Fibroblast of skin of left biceps (primary cell): ENCODE measurements around the gene SLC22A15.
A peak's percentile ranks its signal among the peaks of the same experiment; 100 is the strongest.
"Not testable (repeated sequence)": the region's sequence is repeated elsewhere in the genome, so short reads cannot be mapped to it uniquely, and the experiment has no call there.

ENCODE experiments used
- DNase-seq, 2 experiments: peaks; one replicate each; pipeline ENCODE4 v3.0.0-alpha.2; 2013; ENCODE audit warnings: low read depth in 2 of 2

Gene SLC22A15

GRCh38 chr1:115980998-115981993, 5.0 kb downstream of the SLC22A15 start:
- no peak for DNase-seq

- DNase-seq: no peak
These were observed 6.1 kb downstream of the SLC22A15 start for GRCh38 chr1:115982400-115982799.

GRCh38 chr1:115983584-115983983, 7.3 kb downstream of the SLC22A15 start:
- no peak for DNase-seq

GRCh38 chr1:115987623-115988022, 11.3 kb downstream of the SLC22A15 start:
- no peak for DNase-seq

GRCh38 chr1:115988953-115989352, 12.6 kb downstream of the SLC22A15 start:
- DNase-seq: no peak

GRCh38 chr1:115989699-115990098, 13.4 kb downstream of the SLC22A15 start:
- DNase-seq: no peak

GRCh38 chr1:115991909-115992308, 15.6 kb downstream of the SLC22A15 start:
- no peak for DNase-seq

GRCh38 chr1:115997921-115998320, 21.6 kb downstream of the SLC22A15 start:
- DNase-seq: not testable (repeated sequence)

- DNase-seq: no peak
These were observed 25.6 kb downstream of the SLC22A15 start for GRCh38 chr1:116001739-116002487.

GRCh38 chr1:116002781-116003420, 26.6 kb downstream of the SLC22A15 start:
- DNase-seq: no peak

- DNase-seq: no peak
These were observed 27.5 kb downstream of the SLC22A15 start for GRCh38 chr1:116003823-116004222.

GRCh38 chr1:116006486-116006964, 30.2 kb downstream of the SLC22A15 start:
- no peak for DNase-seq

- no peak for DNase-seq
These were observed 32.5 kb downstream of the SLC22A15 start for GRCh38 chr1:116008656-116009390.

- DNase-seq: no peak
These were observed 36.4 kb downstream of the SLC22A15 start for GRCh38 chr1:116012716-116013115.

GRCh38 chr1:116015679-116016078, 39.4 kb downstream of the SLC22A15 start:
- DNase-seq: no peak

- DNase-seq: no peak
These were observed 41.7 kb downstream of the SLC22A15 start for GRCh38 chr1:116018007-116018406.

GRCh38 chr1:116019653-116020253, 43.4 kb downstream of the SLC22A15 start:
- DNase-seq: no peak

GRCh38 chr1:116020668-116021272, 44.5 kb downstream of the SLC22A15 start:
- DNase-seq: peak; percentile 3 to 15

- DNase-seq: no peak
These were observed 48.3 kb downstream of the SLC22A15 start for GRCh38 chr1:116024626-116025025.

- no peak for DNase-seq
These were observed 50.3 kb downstream of the SLC22A15 start for GRCh38 chr1:116026631-116027030.
